Smooth muscle cell of bladder (primary cell): ENCODE results near the gene HCFC1. TPM values are rescaled to one million over a fixed set of nuclear protein-coding genes. Genes with fewer than 3 reads are reported as not detected.

Experiments used
- total RNA-seq: library from RNA; depleted of rRNA; stranded (reverse); fragments of >200 nt; gene quantifications from 2 replicates; pipeline ENCODE4 v1.2.3, GENCODE V29; 2014

The HCFC1 gene
- total RNA-seq = 7.4 and 9.2 TPM in 2 replicates

GRCh38 chrX:153971450-153972367 lies at the start of gene HCFC1:
HCFC1 (minus strand) TSS chrX:153971818; CDS start chrX:153970840, 978 bp downstream.

GRCh38 chrX:154019633-154020528 lies 48.3 kb upstream of the HCFC1 start, which contains the start of gene IRAK1:
IRAK1 (minus strand) TSS chrX:154019902; CDS start chrX:154019812, 90 bp downstream.

DNA sequence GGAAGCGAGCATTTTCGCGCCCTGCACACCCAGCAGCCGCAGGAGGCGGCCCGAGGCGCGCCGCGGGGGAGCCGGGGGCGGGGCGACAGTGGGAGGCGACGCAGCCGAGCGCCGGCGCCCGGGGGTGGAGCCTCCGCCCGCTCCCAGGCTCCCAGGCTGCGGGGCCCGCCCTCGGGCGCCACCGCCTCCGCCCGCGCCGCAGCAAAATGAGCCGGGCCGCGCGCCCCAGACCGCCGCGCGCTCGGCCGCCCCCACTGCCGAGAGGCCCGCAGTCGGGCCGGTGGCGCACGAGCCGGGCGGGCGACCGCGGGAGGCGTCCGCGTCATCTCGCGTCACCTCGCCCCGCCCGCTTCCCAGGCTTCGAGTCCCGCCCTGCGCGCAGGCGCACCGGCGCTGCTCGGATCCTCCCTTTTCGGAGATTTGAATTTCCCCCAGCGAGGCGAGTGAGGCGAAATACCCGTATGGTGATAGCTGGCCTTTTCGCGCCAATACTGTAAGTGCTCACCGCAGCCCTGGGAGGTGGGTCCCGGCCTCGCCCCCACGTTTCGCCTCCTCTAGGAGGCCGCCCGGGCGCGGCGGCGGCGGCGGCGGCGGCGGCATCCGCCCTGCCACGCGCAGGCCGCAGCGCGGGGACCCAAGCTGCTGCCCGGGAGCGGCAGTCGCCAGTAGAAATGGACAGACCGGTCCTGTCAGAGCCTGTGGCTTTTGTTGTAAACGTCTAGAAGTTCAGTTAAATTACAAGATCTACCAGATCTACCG lies 929 bp upstream of the HCFC1 start, which contains the start of gene TMEM187:
Gene TMEM187 (plus strand): TSS at position 387 of the 759 bp plus-strand sequence. CDS start 9,309 bp downstream, outside the sequence.

GRCh38 chrX:153944140-153944799 lies 27.3 kb downstream of the HCFC1 start, which contains the start of gene RENBP:
RENBP (minus strand) TSS chrX:153944643; CDS start chrX:153944610, 33 bp downstream.

GRCh38 chrX:153934762-153935325 lies 36.8 kb downstream of the HCFC1 start, which contains the start of gene NAA10:
NAA10 (minus strand) TSS chrX:153935037; CDS start chrX:153934904, 133 bp downstream.

GRCh38 chrX:153925739-153926551 lies 45.7 kb downstream of the HCFC1 start, which contains the start of gene ARHGAP4:
ARHGAP4 (minus strand) TSS chrX:153926264; CDS start chrX:153926202, 62 bp downstream.

GRCh38 chrX:153903991-153904957 lies 67.3 kb downstream of the HCFC1 start, which contains the start of gene AVPR2:
AVPR2 (plus strand) TSS chrX:153904673; CDS start chrX:153905146, 473 bp downstream.

Other genes with a start within 250 kb of the HCFC1 start
- 133 and 217 TPM in 2 replicates for gene BCAP31, start 247.4 kb downstream of the HCFC1 start, total RNA-seq
- gene ABCD1, start 247.0 kb downstream of the HCFC1 start, total RNA-seq = 7.3 and 11.2 TPM in 2 replicates
- 1.3 and 3.9 TPM in 2 replicates for gene PLXNB3, start 207.6 kb downstream of the HCFC1 start, total RNA-seq
- 0.43 and 0.74 TPM in 2 replicates for gene SRPK3, start 190.8 kb downstream of the HCFC1 start, total RNA-seq
- 47.7 and 52.5 TPM in 2 replicates for gene IDH3G, start 177.4 kb downstream of the HCFC1 start, total RNA-seq
- 163 and 186 TPM in 2 replicates for gene SSR4, start 177.2 kb downstream of the HCFC1 start, total RNA-seq
- 0.14 and 0.18 TPM in 2 replicates for gene PDZD4, start 141.3 kb downstream of the HCFC1 start, total RNA-seq
- 0.28 TPM in 2 replicates for gene L1CAM, start 85.6 kb downstream of the HCFC1 start, total RNA-seq
- not detected in 2 replicates for gene AVPR2, start 67.1 kb downstream of the HCFC1 start, total RNA-seq
- gene ARHGAP4, start 45.6 kb downstream of the HCFC1 start, total RNA-seq = 1.1 and 1.3 TPM in 2 replicates
- gene NAA10, start 36.8 kb downstream of the HCFC1 start, total RNA-seq = 30.6 and 40.2 TPM in 2 replicates
- gene RENBP, start 27.2 kb downstream of the HCFC1 start, total RNA-seq = 2.0 and 2.6 TPM in 2 replicates
- gene TMEM187, start 936 bp upstream of the HCFC1 start, total RNA-seq = 6.4 and 8.2 TPM in 2 replicates
- 42.1 and 93.2 TPM in 2 replicates for gene IRAK1, start 48.1 kb upstream of the HCFC1 start, total RNA-seq
- gene MECP2, start 125.9 kb upstream of the HCFC1 start, total RNA-seq = 20.3 and 21.2 TPM in 2 replicates
- gene OPN1LW, start 172.4 kb upstream of the HCFC1 start, total RNA-seq = not detected in 2 replicates
- not detected in 2 replicates for gene OPN1MW, start 210.8 kb upstream of the HCFC1 start, total RNA-seq
- gene OPN1MW2, start 247.9 kb upstream of the HCFC1 start, total RNA-seq = not detected in 2 replicates